Ascending aorta (tissue), 2 donors: ENCODE data around the gene CSMD2. TPM values are rescaled to one million over a fixed set of nuclear protein-coding genes. Genes with fewer than 3 reads are reported as not detected.

ENCODE experiments used
- DNase-seq, 2 donors: peaks; one replicate each; pipeline ENCODE4 v3.0.0-alpha.2; 2019; ENCODE audit warnings: low spot score in 2 of 2
- H3K27ac ChIP-seq, 2 donors: fragments of 200-600 bp; sonication (generic); one replicate each; pipeline ENCODE4 v1.5.1; 2016 to 2017; ENCODE audit warnings: mild to moderate bottlenecking in 1 of 2
- H3K27me3 ChIP-seq: fragments of 200-600 bp; sonication (generic); one replicate; pipeline ENCODE4 v1.5.1; 2017
- H3K36me3 ChIP-seq, 2 donors: fragments of 200-600 bp; sonication (generic); one replicate each; pipeline ENCODE4 v1.5.1; 2016
- H3K4me1 ChIP-seq, 2 donors: fragments of 200-600 bp; sonication (generic); one replicate each; pipeline ENCODE4 v1.5.1; 2016 to 2017; ENCODE audit warnings: mild to moderate bottlenecking in 1 of 2
- H3K4me3 ChIP-seq, 2 donors: fragments of 200-600 bp; sonication (generic); one replicate each; pipeline ENCODE4 v1.5.1; 2016 to 2017; ENCODE audit warnings: mild to moderate bottlenecking in 1 of 2
- H3K9me3 ChIP-seq, 2 donors: fragments of 200-600 bp; sonication (generic); one replicate each; pipeline ENCODE4 v1.5.1; 2016
- intact Hi-C: fragments of 100-400 bp; cut with DNase I; formaldehyde crosslinking; loops from one replicate; pipeline ENCODE4 v1.15.1; 2023
- total RNA-seq: library from RNA; depleted of rRNA; stranded (reverse); fragments of >200 nt; gene quantifications from one replicate; pipeline ENCODE4 v1.1.0, GENCODE V29; 2016
- TF ChIP-seq, protein P1 (sequence below), 3 experiments: fragments of 200-600 bp in 2 of 3; fragments of 450-650 bp in 1 of 3; sonication (generic) in 2 of 3; IDR thresholded peaks; one replicate each; pipeline ENCODE4 v1.5.1; 2016 to 2019; ENCODE audit warnings: antibody characterized with exemption in 3 of 3, mild to moderate bottlenecking in 1 of 3, moderate library complexity in 1 of 3

CSMD2 gene
- total RNA-seq, 1 donor from 2014 or later = 10.9 TPM

DNA sequence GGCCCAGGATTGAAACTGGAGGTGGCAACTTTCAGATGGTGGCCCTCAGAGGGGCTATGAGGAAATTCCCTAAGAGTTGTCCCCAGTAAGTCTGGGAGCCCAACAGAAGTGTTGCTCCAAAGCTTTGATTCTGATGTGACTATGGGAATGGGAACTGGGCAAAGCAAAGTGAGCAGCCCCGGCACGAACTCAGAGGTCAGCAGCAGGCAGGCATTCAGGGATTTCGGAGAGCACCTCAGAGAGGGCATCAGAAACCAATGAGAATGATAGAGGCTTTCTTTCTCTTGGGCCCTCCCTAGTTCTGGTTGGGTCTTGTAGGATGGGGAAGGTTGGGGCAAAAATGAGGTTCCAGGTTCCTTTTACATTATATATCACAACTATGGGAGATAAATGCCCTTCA, 422.4 kb downstream of the CSMD2 start:
- Histone ChIP-seq H3K27ac (no peak overlapping the region), H3K9me3 (no peaks in the 10 kb centered on the region), H3K4me1 (no peaks in the 10 kb centered on the region), H3K36me3 (no peaks in the 10 kb centered on the region), H3K27me3 (no peaks in the 10 kb centered on the region), H3K4me3 (no peak overlapping the region)
- TF ChIP-seq, protein P1, sequence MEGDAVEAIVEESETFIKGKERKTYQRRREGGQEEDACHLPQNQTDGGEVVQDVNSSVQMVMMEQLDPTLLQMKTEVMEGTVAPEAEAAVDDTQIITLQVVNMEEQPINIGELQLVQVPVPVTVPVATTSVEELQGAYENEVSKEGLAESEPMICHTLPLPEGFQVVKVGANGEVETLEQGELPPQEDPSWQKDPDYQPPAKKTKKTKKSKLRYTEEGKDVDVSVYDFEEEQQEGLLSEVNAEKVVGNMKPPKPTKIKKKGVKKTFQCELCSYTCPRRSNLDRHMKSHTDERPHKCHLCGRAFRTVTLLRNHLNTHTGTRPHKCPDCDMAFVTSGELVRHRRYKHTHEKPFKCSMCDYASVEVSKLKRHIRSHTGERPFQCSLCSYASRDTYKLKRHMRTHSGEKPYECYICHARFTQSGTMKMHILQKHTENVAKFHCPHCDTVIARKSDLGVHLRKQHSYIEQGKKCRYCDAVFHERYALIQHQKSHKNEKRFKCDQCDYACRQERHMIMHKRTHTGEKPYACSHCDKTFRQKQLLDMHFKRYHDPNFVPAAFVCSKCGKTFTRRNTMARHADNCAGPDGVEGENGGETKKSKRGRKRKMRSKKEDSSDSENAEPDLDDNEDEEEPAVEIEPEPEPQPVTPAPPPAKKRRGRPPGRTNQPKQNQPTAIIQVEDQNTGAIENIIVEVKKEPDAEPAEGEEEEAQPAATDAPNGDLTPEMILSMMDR (IDR thresholded peaks at IDR 0.05) = no peak
- no peak for DNase-seq
- intact Hi-C loops = no loop called here

DNA sequence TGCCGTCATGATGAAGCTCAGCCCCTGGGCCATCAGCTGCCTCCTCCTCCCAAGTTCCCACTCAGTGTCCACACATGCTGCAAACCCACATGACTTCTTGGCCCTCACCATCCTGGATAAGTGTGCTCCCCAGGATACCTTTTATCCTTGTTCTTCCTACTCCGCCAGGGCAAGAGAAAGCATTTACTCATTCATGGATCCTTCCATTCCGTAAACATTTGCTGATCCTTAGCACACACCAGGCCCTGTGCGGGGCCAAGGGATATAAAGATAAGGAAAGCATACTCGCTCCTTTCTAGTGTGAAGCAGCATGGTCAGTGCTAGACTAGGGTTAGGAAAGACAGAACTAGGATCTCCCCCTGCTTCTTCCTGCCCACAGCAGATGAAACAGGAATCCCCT, 423.3 kb downstream of the CSMD2 start:
- Histone ChIP-seq H3K36me3 (no peaks in the 10 kb centered on the region), H3K4me1 (no peaks in the 10 kb centered on the region), H3K4me3 (no peak overlapping the region), H3K9me3 (no peaks in the 10 kb centered on the region), H3K27ac (no peak overlapping the region), H3K27me3 (no peaks in the 10 kb centered on the region)
- intact Hi-C loops = no loop called here
- TF ChIP-seq, protein P1 (IDR thresholded peaks at IDR 0.05) = no peak
- DNase-seq = no peak

DNA sequence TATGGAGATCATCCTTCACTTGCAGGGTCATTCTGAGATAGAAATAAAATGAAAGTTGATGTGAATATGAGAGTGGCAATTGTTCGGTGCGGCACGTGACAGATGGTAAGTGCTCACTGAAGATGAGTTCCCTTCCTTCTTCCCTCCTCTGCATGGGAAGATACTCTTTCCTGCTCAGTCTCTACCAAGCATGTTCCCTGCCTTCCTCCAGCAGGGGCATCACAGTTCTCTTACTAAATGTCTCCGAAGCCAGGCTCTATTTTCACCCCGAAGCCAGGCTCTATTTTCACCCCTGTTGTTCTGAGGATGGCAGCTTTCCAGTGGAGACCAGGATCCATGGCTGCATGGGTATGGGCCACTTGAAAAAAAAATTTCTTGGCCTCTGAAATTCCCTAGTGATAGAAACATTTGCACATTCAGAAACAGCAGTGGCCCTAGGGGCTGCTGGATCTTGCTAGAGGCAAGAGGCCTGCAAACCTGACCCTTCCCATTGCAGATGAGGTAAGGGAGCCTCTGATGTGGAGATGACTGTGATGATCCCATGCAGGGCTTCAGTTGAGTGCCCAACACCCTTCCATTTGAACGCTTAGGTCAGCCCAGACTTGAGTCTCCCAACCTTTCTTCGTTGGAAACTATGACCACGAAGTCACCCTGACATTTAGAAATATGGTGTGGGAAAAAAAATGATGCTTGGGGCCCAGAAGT, 424.8 kb downstream of the CSMD2 start:
- intact Hi-C loops = no loop called here

DNA sequence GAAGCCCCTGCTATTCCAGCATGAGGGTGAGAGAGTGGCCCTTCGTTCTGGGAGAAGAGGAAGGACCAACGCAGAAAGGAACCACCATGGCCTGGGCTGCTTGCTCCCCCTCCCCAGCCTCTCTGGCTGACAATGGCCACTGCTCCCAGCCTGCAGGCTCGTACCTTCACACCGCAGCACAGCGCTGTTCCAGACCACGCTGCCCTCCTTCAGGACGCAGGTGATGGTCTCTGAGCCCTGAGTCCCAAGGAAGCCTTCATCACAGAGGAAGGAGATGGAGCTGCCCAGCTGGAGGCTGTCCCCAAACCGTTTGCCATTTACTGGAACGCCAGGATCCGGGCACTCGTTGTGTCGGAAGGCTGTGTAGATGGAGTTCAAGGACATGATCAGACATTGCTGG, 426.1 kb downstream of the CSMD2 start:
- no peaks in the 10 kb centered on the region for H3K36me3 ChIP-seq
- H3K4me3 ChIP-seq = no peak overlapping the region
- no peak for DNase-seq
- no peak overlapping the region for H3K27ac ChIP-seq
- no peaks in the 10 kb centered on the region for H3K4me1 ChIP-seq
- intact Hi-C loops = loop anchor here (5.0 kb wide), 1 partner anchor 278 kb away; no protein-coding TSS in a partner anchor
- no peaks in the 10 kb centered on the region for H3K27me3 ChIP-seq
- TF ChIP-seq, protein P1 (IDR thresholded peaks at IDR 0.05) = no peak
- H3K9me3 ChIP-seq = no peaks in the 10 kb centered on the region

More for the DNA sequence above, 424.8 kb downstream of the CSMD2 start:
- no peak overlapping the region for H3K4me3 ChIP-seq
- H3K27ac ChIP-seq = no peak overlapping the region
- H3K27me3 ChIP-seq = no peaks in the 10 kb centered on the region
- no peaks in the 10 kb centered on the region for H3K9me3 ChIP-seq
- H3K36me3 ChIP-seq = no peaks in the 10 kb centered on the region
- H3K4me1 ChIP-seq = no peaks in the 10 kb centered on the region
- DNase-seq = no peak
- TF ChIP-seq, protein P1 (IDR thresholded peaks at IDR 0.05) = no peak

DNA sequence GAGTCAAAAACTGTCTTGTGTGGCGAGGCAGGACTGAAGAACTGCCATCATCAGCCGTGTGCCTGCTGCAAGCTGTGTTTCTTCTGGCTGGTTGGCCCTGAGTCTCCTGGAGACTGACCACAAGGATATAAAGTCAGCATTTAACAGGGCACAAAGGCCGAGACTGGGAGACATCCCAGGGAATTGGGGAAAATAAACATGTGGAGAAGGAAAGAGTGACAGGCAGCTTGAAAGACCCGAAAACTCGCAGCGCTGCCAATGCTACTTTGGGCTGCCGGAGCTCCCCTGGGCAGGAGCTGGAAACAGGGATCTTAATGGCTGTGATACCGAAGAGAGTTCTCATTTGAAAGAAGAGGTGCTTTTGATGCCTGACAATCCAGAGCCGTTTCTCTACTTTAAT, 426.5 kb downstream of the CSMD2 start:
- H3K4me3 ChIP-seq = no peak overlapping the region
- intact Hi-C loops = loop anchor here (5.0 kb wide), 1 partner anchor 279 kb away; no protein-coding TSS in a partner anchor
- TF ChIP-seq, protein P1 (IDR thresholded peaks at IDR 0.05) = no peak
- H3K27me3 ChIP-seq = no peaks in the 10 kb centered on the region
- no peaks in the 10 kb centered on the region for H3K36me3 ChIP-seq
- no peak overlapping the region for H3K27ac ChIP-seq
- no peaks in the 10 kb centered on the region for H3K4me1 ChIP-seq
- no peaks in the 10 kb centered on the region for H3K9me3 ChIP-seq
- DNase-seq = no peak
